Erythroblast (primary cell): ENCODE results near the gene URM1.

Source experiments
- GATA1 ChIP-seq: IDR thresholded peaks from 2 replicates; pipeline ENCODE4 v1.6.1; 2011; ENCODE audit warnings: low read depth, mild to moderate bottlenecking, control low read depth, low read length, moderate library complexity
- POLR2A ChIP-seq: IDR thresholded peaks from 2 replicates; pipeline ENCODE4 v1.6.1; 2011; ENCODE audit warnings: mild to moderate bottlenecking, low read length

GRCh38 chr9:128321879-128322403 lies 49.2 kb upstream of the URM1 start:
- TF ChIP-seq POLR2A, result no peak
- no peak for TF ChIP-seq GATA1
